HL-60 (cell line): ENCODE measurements around the gene WDR5.

Experiments
- DNase-seq, 2 experiments: peaks; one replicate each; pipeline ENCODE4 v3.0.0-alpha.2; 2010 to 2020; ENCODE audit warnings: low read depth in 1 of 2, low spot score in 1 of 2
- H3K27ac ChIP-seq: fragments of 250-450 bp; sonication (Bioruptor Pico); replicated peaks from 2 replicates; pipeline ENCODE4 v1.5.1; 2020; ENCODE audit warnings: mild to moderate bottlenecking, moderate library complexity
- H3K27me3 ChIP-seq: fragments of 250-450 bp; sonication (Bioruptor Pico); 2 replicates; pipeline ENCODE4 v1.5.1; 2021; ENCODE audit warnings: mild to moderate bottlenecking, moderate library complexity; ENCODE audit not compliant: insufficient read depth, poor library complexity, severe bottlenecking
- H3K4me3 ChIP-seq: replicated peaks from 2 replicates; pipeline ENCODE4 v1.5.1; 2011; ENCODE audit warnings: mild to moderate bottlenecking, control low read depth, low read length; ENCODE audit not compliant: insufficient read depth
- GABPA ChIP-seq: IDR thresholded peaks from 2 replicates; pipeline ENCODE4 v1.6.1; 2012; ENCODE audit warnings: low read depth
- POLR2AphosphoS5 ChIP-seq: IDR thresholded peaks from 2 replicates; pipeline ENCODE4 v1.6.1; 2012; ENCODE audit warnings: low read depth
- SPI1 ChIP-seq: IDR thresholded peaks from 2 replicates; pipeline ENCODE4 v1.6.1; 2012; ENCODE audit warnings: low read depth, mild to moderate bottlenecking, borderline replicate concordance
- TF ChIP-seq, protein P1 (sequence below): IDR thresholded peaks from 2 replicates; pipeline ENCODE4 v1.6.1; 2012; ENCODE audit warnings: low read depth; ENCODE audit not compliant: insufficient replicate concordance
- TF ChIP-seq, protein P2 (sequence below): IDR thresholded peaks from one replicate; pipeline ENCODE4 v1.5.1; 2011; ENCODE audit warnings: low read length, control low read depth, inconsistent platforms; ENCODE audit not compliant: insufficient read depth

Gene WDR5

DNA sequence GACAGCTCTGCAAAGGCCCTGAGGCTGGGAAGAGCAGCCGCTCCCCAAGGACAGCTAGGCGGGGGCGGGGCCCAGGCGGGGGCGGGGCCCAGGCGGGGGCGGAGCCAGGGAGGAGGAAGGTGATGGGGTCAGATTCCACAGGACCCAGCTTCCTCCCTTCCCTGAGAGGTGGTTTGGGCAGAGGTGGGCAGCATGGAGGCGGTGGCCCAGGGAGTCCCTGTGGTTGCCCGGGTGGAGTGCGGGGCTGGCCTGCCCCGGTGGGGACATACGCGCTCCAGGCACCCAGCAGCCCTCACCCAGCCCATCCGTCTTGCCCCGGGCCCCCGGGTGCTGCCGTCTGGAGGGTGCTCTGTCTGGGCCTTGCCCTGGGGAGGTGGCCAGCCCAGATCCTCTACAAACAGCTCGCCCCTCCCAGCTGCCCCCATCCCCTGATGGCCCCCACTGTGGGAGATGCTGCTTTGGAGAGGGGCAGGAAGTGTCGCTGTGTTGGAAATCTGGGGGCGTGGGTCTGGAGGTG lies 39.5 kb downstream of the WDR5 start:
- Histone ChIP-seq H3K27ac (0 out of 2 replicates have a peak overlapping the region, but pooled peaks have one; percentile 45), H3K27me3 (peaks cover 3% of the 10 kb centered on the region), H3K4me3 (no peak overlapping the region)
- peak; percentile 71 to 73 for DNase-seq
- no peak for TF ChIP-seq SPI1
- no peak for TF ChIP-seq POLR2AphosphoS5
- TF ChIP-seq, protein P1, sequence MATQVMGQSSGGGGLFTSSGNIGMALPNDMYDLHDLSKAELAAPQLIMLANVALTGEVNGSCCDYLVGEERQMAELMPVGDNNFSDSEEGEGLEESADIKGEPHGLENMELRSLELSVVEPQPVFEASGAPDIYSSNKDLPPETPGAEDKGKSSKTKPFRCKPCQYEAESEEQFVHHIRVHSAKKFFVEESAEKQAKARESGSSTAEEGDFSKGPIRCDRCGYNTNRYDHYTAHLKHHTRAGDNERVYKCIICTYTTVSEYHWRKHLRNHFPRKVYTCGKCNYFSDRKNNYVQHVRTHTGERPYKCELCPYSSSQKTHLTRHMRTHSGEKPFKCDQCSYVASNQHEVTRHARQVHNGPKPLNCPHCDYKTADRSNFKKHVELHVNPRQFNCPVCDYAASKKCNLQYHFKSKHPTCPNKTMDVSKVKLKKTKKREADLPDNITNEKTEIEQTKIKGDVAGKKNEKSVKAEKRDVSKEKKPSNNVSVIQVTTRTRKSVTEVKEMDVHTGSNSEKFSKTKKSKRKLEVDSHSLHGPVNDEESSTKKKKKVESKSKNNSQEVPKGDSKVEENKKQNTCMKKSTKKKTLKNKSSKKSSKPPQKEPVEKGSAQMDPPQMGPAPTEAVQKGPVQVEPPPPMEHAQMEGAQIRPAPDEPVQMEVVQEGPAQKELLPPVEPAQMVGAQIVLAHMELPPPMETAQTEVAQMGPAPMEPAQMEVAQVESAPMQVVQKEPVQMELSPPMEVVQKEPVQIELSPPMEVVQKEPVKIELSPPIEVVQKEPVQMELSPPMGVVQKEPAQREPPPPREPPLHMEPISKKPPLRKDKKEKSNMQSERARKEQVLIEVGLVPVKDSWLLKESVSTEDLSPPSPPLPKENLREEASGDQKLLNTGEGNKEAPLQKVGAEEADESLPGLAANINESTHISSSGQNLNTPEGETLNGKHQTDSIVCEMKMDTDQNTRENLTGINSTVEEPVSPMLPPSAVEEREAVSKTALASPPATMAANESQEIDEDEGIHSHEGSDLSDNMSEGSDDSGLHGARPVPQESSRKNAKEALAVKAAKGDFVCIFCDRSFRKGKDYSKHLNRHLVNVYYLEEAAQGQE: no peak
- no peak for TF ChIP-seq GABPA
- TF ChIP-seq, protein P2, sequence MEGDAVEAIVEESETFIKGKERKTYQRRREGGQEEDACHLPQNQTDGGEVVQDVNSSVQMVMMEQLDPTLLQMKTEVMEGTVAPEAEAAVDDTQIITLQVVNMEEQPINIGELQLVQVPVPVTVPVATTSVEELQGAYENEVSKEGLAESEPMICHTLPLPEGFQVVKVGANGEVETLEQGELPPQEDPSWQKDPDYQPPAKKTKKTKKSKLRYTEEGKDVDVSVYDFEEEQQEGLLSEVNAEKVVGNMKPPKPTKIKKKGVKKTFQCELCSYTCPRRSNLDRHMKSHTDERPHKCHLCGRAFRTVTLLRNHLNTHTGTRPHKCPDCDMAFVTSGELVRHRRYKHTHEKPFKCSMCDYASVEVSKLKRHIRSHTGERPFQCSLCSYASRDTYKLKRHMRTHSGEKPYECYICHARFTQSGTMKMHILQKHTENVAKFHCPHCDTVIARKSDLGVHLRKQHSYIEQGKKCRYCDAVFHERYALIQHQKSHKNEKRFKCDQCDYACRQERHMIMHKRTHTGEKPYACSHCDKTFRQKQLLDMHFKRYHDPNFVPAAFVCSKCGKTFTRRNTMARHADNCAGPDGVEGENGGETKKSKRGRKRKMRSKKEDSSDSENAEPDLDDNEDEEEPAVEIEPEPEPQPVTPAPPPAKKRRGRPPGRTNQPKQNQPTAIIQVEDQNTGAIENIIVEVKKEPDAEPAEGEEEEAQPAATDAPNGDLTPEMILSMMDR: no peak

DNA sequence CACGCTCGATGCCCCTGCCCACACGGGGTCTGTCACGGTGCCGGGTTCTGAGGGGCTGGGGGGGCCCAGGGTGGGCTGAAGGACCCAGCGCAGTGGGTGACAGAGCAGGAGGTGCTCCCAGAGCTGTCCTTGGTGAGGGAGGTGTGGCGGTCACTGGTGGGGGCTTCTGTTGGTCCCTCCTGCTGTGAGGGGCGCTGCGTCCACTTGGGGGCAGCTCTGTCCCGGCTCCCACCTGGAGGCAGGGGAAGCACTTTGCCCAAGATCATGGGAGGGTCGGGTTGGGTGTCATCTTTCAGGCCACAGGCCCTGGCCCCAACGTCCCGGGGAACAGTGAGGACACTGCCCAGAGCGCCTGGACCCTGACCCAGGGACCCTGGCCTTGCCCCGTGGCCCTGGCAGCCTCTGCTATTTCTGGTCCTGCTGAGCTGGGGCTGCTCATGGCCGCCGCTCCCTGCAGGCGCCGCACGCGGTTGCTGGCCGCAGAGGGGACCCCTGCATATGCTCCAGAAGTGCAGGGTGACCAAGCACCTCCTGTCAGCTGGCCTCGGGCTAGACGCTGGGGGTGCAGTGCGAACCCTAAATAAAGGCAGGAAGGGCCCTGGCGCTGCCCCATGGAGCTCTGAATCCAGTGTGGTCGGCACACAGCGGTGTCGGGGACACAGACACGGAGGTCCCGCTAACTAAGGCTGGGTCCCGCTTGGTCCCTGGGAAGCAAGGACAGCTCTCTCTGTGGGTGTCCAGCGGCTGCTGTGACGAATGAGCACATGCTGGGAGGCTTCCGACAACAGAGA lies 40.1 kb downstream of the WDR5 start:
- no peak for DNase-seq
- TF ChIP-seq, protein P1: no peak
- TF ChIP-seq, protein P2: no peak
- TF ChIP-seq GABPA (no peak), SPI1 (no peak), POLR2AphosphoS5 (no peak)
- Histone ChIP-seq H3K4me3 (no peak overlapping the region), H3K27me3 (peaks cover 3% of the 10 kb centered on the region), H3K27ac (0 out of 2 replicates have a peak overlapping the region, but pooled peaks have one; percentile 45)

DNA sequence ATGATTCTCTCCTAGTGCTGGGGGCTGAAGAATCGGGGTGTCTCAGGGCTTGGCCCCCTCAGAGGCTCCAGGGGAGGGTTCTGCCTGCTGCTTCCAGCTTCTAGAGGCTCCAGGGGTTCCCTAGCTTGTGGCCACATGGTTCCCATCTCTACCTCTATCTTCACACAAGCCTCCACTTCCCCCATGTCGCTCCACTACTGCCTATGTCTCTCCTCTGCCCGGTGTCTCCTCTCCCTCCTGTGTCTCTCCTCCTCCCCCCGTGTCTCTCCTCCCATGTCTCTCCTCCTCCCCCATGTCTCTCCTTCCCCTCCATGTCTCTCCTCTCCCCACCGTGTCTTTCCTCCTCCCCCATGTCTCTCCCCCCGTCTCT lies 40.7 kb downstream of the WDR5 start:
- TF ChIP-seq SPI1 (no peak), POLR2AphosphoS5 (no peak), GABPA (no peak)
- TF ChIP-seq, protein P2: no peak
- TF ChIP-seq, protein P1: no peak
- no peak for DNase-seq
- Histone ChIP-seq H3K4me3 (no peak overlapping the region), H3K27me3 (peaks cover 3% of the 10 kb centered on the region), H3K27ac (no peak overlapping the region)
